ENCODE data around the gene COMTD1. TPM values are rescaled to one million over a fixed set of nuclear protein-coding genes. Genes with fewer than 3 reads are reported as not detected.
A peak's percentile ranks its signal among the peaks of the same experiment; 100 is the strongest.
"Not testable (repeated sequence)": the region's sequence is repeated elsewhere in the genome, so short reads cannot be mapped to it uniquely, and the experiment has no call there.

Gene COMTD1
- total RNA-seq, 3 donors from 2014 or later = 42.9 to 76.3 (median 72.3) TPM

GRCh38 chr10:75191821-75192568 is 43.8 kb downstream of the COMTD1 start:
- Histone ChIP-seq H3K4me1 (ENCODE audit: low read depth) (peaks cover 21% of the 10 kb centered on the region), H3K4me3 (no peak overlapping the region), H3K9me3 (no peaks in the 10 kb centered on the region), H3K36me3 (ENCODE audit: low read depth) (no peaks in the 10 kb centered on the region)
- DNase-seq (peak; percentile 61 to 65 (median 62)), ATAC-seq (peak; percentile 84)
- TF ChIP-seq CTCF (IDR thresholded peaks at IDR 0.05) = no peak
- intact Hi-C loops (cut with DNase I, micrococcal nuclease) = no loop called here

- Histone ChIP-seq H3K4me1 (ENCODE audit: low read depth) (peaks cover 33% of the 10 kb centered on the region), H3K9me3 (no peaks in the 10 kb centered on the region), H3K4me3 (no peak overlapping the region), H3K36me3 (ENCODE audit: low read depth) (no peaks in the 10 kb centered on the region)
- no peak for ATAC-seq
- no peak for DNase-seq
- intact Hi-C loops (cut with DNase I, micrococcal nuclease) = no loop called here
- TF ChIP-seq CTCF (IDR thresholded peaks at IDR 0.05) = no peak
Observed at GRCh38 chr10:75189266-75190096, 46.3 kb downstream of the COMTD1 start.

DNA sequence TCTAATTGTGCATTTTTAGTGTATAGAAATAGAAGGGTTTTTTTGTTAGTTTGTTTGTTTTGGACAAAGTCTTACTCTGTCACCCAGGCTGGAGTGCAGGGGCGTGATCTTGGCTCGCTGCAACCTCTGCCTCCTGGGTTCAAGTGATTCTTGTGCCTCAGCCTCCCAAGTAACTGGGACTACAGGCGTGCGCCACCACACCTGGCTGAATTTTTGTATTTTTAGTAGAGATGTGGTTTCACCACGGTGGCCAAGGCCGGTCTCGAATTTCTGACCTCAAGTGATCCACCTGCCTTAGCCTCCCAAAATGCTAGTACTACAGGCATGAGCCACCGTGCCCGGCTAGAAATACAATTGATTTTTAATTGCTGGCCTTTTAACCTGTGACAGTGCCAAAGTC is 47.2 kb downstream of the COMTD1 start:
- H3K4me3 ChIP-seq; H3K36me3 ChIP-seq (ENCODE audit: low read depth); H3K9me3 ChIP-seq; intact Hi-C loops (cut with DNase I, micrococcal nuclease); DNase-seq; ATAC-seq: not testable (repeated sequence)
- H3K4me1 ChIP-seq (ENCODE audit: low read depth) = peaks cover 30% of the 10 kb centered on the region

DNA sequence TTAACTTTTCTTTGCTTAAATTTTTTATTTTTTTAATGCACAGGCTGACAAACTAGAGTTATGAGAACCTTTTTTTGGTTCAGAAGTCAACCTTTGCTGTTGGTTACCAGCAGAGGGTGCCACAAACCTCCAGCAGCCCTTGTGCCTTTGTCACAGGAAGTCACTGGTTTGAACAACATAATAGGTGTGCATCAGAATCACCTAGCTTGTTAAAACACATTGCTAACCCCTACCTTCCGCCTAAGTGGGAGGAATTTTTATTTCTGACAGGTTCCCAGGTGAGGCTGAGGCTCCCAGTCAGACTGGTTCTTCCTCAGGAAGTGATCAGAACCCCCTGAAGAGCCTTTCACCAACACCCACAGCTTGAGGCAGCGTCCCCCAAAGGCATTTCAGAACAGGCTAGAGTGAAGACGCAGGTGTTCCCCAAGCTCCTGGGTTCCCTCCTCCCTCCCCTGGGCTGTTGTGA is 47.8 kb downstream of the COMTD1 start:
- TF ChIP-seq CTCF (IDR thresholded peaks at IDR 0.05) = peak; percentile 79
- Histone ChIP-seq H3K9me3 (no peaks in the 10 kb centered on the region), H3K4me3 (no peak overlapping the region), H3K36me3 (ENCODE audit: low read depth) (no peaks in the 10 kb centered on the region), H3K4me1 (ENCODE audit: low read depth) (peaks cover 30% of the 10 kb centered on the region)
- DNase-seq (peak in 2 of 3 donors; percentile 56 to 67), ATAC-seq (peak; percentile 84)
- intact Hi-C loops (cut with DNase I, micrococcal nuclease) = no loop called here

- Histone ChIP-seq H3K4me1 (ENCODE audit: low read depth) (peaks cover 15% of the 10 kb centered on the region), H3K9me3 (no peaks in the 10 kb centered on the region), H3K36me3 (ENCODE audit: low read depth) (no peaks in the 10 kb centered on the region), H3K4me3 (no peak overlapping the region)
- no peak for ATAC-seq
- no peak for TF ChIP-seq CTCF (IDR thresholded peaks at IDR 0.05)
- intact Hi-C loops (cut with DNase I, micrococcal nuclease) = no loop called here
- no peak for DNase-seq
Observed at GRCh38 chr10:75186310-75186709, 49.4 kb downstream of the COMTD1 start.

Other genes starting within 250 kb of the COMTD1 start
- 10 to 100 TPM; 12.1 to 26.6 (median 13.6) TPM for gene SAMD8, start 124.3 kb downstream of the COMTD1 start, total RNA-seq
- 100 to 1,000 TPM; 265 to 296 (median 284) TPM for gene VDAC2, start 25.2 kb downstream of the COMTD1 start, total RNA-seq
- gene ZNF503, start 165.8 kb upstream of the COMTD1 start, total RNA-seq = 10 to 100 TPM in 1 of 3 donors, 1 to 10 TPM in 2; 3.7 to 32.3 (median 6.1) TPM
- gene LRMDA, start 195.7 kb upstream of the COMTD1 start, total RNA-seq = 10 to 100 TPM in 2 of 3 donors, 1 to 10 TPM in 1; 9.4 to 14.9 (median 10.3) TPM